ENCODE data around the gene FADS2. TPM values are rescaled to one million over a fixed set of nuclear protein-coding genes. Genes with fewer than 3 reads are reported as not detected.

Gene FADS2
- total RNA-seq, 4 donors from 2014 or later, result 130 to 455 (median 327) TPM

GRCh38 chr11:61832207-61832606 lies 4.1 kb downstream of the FADS2 start:
- Histone ChIP-seq H3K27ac (no peak overlapping the region), H3K27me3 (peaks cover 22% of the 10 kb centered on the region), H3K4me3 (no peak overlapping the region), H3K36me3 (no peaks in the 10 kb centered on the region), H3K9me3 (no peaks in the 10 kb centered on the region), H3K4me1 (peaks cover 54% of the 10 kb centered on the region)
- DNase-seq (ENCODE audit: low spot score in 2 of 2), result no peak
- TF ChIP-seq POLR2AphosphoS5 (IDR thresholded peaks at IDR 0.05) (no peak), EP300 (IDR thresholded peaks at IDR 0.05) (no peak), POLR2A (IDR thresholded peaks at IDR 0.05) (no peak), CTCF (IDR thresholded peaks at IDR 0.05) (no peak)
- WGBS, result 79% methylated on average over 3 of the region's 4 CpGs

GRCh38 chr11:61832754-61833153 lies 4.7 kb downstream of the FADS2 start:
- Histone ChIP-seq H3K27ac (no peak overlapping the region), H3K4me3 (no peak overlapping the region), H3K4me1 (peaks cover 50% of the 10 kb centered on the region)

GRCh38 chr11:61833471-61833870 lies 5.4 kb downstream of the FADS2 start:
- DNase-seq (ENCODE audit: low spot score in 2 of 2), result no peak
- Histone ChIP-seq H3K27me3 (peaks cover 10% of the 10 kb centered on the region), H3K9me3 (no peaks in the 10 kb centered on the region), H3K36me3 (peaks cover 1% of the 10 kb centered on the region), H3K4me3 (no peak overlapping the region), H3K4me1 (peaks cover 42% of the 10 kb centered on the region), H3K27ac (no peak overlapping the region)
- 88% methylated on average over 9 of the region's 11 CpGs for WGBS
- TF ChIP-seq EP300 (IDR thresholded peaks at IDR 0.05), result no peak
- TF ChIP-seq POLR2A (IDR thresholded peaks at IDR 0.05), result no peak
- no peak for TF ChIP-seq CTCF (IDR thresholded peaks at IDR 0.05)
- no peak for TF ChIP-seq POLR2AphosphoS5 (IDR thresholded peaks at IDR 0.05)

More at GRCh38 chr11:61832754-61833153, 4.7 kb downstream of the FADS2 start:
- no peaks in the 10 kb centered on the region for H3K9me3 ChIP-seq
- no peaks in the 10 kb centered on the region for H3K36me3 ChIP-seq
- 66% methylated on average over 7 of the region's 7 CpGs for WGBS
- no peak for TF ChIP-seq POLR2AphosphoS5 (IDR thresholded peaks at IDR 0.05)
- no peak for TF ChIP-seq CTCF (IDR thresholded peaks at IDR 0.05)
- TF ChIP-seq EP300 (IDR thresholded peaks at IDR 0.05), result no peak
- no peak for TF ChIP-seq POLR2A (IDR thresholded peaks at IDR 0.05)
- peaks cover 16% of the 10 kb centered on the region for H3K27me3 ChIP-seq
- DNase-seq (ENCODE audit: low spot score in 2 of 2), result no peak

- Histone ChIP-seq H3K27me3 (peaks cover 6% of the 10 kb centered on the region), H3K36me3 (peaks cover 4% of the 10 kb centered on the region), H3K4me1 (peaks cover 38% of the 10 kb centered on the region), H3K9me3 (no peaks in the 10 kb centered on the region), H3K4me3 (no peak overlapping the region), H3K27ac (peak overlapping the region; percentile 64)
- TF ChIP-seq POLR2AphosphoS5 (IDR thresholded peaks at IDR 0.05) (no peak), POLR2A (IDR thresholded peaks at IDR 0.05) (no peak), EP300 (IDR thresholded peaks at IDR 0.05) (no peak), CTCF (IDR thresholded peaks at IDR 0.05) (no peak)
- WGBS, result 89% methylated on average over 8 of the region's 12 CpGs
- DNase-seq (ENCODE audit: low spot score in 2 of 2), result no peak
Observed at GRCh38 chr11:61833926-61834277, 5.8 kb downstream of the FADS2 start.

- Histone ChIP-seq H3K4me3 (no peak overlapping the region), H3K36me3 (peaks cover 4% of the 10 kb centered on the region), H3K4me1 (peaks cover 32% of the 10 kb centered on the region), H3K27ac (peak overlapping the region; percentile 64), H3K27me3 (no peaks in the 10 kb centered on the region), H3K9me3 (no peaks in the 10 kb centered on the region)
- no peak for DNase-seq (ENCODE audit: low spot score in 2 of 2)
- WGBS, result 48% methylated on average over 11 of the region's 12 CpGs
- TF ChIP-seq EP300 (IDR thresholded peaks at IDR 0.05) (no peak), CTCF (IDR thresholded peaks at IDR 0.05) (no peak), POLR2AphosphoS5 (IDR thresholded peaks at IDR 0.05) (no peak), POLR2A (IDR thresholded peaks at IDR 0.05) (no peak)
Observed at GRCh38 chr11:61834278-61835048, 6.4 kb downstream of the FADS2 start.
